ENCODE data around the gene DST.

The DST gene

GRCh38 chr6:56474532-56474931 is 168.2 kb downstream of the DST start:
- no peak overlapping the region for H3K4me3 Mint-ChIP-seq
- peaks cover 7 to 9% of the 10 kb centered on the region in 2 donors for H3K9me3 Mint-ChIP-seq
- DNase-seq (no peak), ATAC-seq (replicated peaks) (no peak)
- H3K27me3 Mint-ChIP-seq = no peaks in the 10 kb centered on the region
- no peaks in the 10 kb centered on the region for H3K4me1 Mint-ChIP-seq (ENCODE audit: low read depth in 2 of 2)
- no peak overlapping the region for H3K27ac Mint-ChIP-seq
- H3K36me3 Mint-ChIP-seq (ENCODE audit: insufficient read depth) = peaks cover 3% of the 10 kb centered on the region

- Mint-ChIP-seq H3K27me3 (no peaks in the 10 kb centered on the region), H3K36me3 (ENCODE audit: insufficient read depth) (no peaks in the 10 kb centered on the region)
Observed at GRCh38 chr6:56463443-56463842, 179.2 kb downstream of the DST start.

GRCh38 chr6:56459030-56459805 is 183.5 kb downstream of the DST start:
- Mint-ChIP-seq H3K9me3 (peaks cover 0 to 2% of the 10 kb centered on the region in 2 donors), H3K27ac (no peak overlapping the region), H3K36me3 (ENCODE audit: insufficient read depth) (peaks cover 2% of the 10 kb centered on the region), H3K4me3 (no peak overlapping the region), H3K4me1 (ENCODE audit: low read depth in 2 of 2) (no peaks in the 10 kb centered on the region), H3K27me3 (no peaks in the 10 kb centered on the region)
- DNase-seq (no peak), ATAC-seq (replicated peaks) (no peak)

More at GRCh38 chr6:56463443-56463842, 179.2 kb downstream of the DST start:
- DNase-seq (no peak), ATAC-seq (replicated peaks) (no peak)
- Mint-ChIP-seq H3K4me1 (ENCODE audit: low read depth in 2 of 2) (no peaks in the 10 kb centered on the region), H3K27ac (no peak overlapping the region), H3K4me3 (no peak overlapping the region), H3K9me3 (peaks cover 0 to 1% of the 10 kb centered on the region in 2 donors)

GRCh38 chr6:56458324-56458884 is 184.3 kb downstream of the DST start:
- Mint-ChIP-seq H3K9me3 (peaks cover 0 to 5% of the 10 kb centered on the region in 2 donors), H3K36me3 (ENCODE audit: insufficient read depth) (peaks cover 2% of the 10 kb centered on the region), H3K4me3 (no peak overlapping the region), H3K27me3 (no peaks in the 10 kb centered on the region), H3K27ac (no peak overlapping the region), H3K4me1 (ENCODE audit: low read depth in 2 of 2) (no peaks in the 10 kb centered on the region)
- no peak for DNase-seq
- no peak for ATAC-seq (replicated peaks)

- Mint-ChIP-seq H3K27ac (no peak overlapping the region), H3K4me1 (ENCODE audit: low read depth in 2 of 2) (no peaks in the 10 kb centered on the region), H3K27me3 (no peaks in the 10 kb centered on the region), H3K4me3 (no peak overlapping the region), H3K9me3 (peaks cover 0 to 5% of the 10 kb centered on the region in 2 donors), H3K36me3 (ENCODE audit: insufficient read depth) (peaks cover 2% of the 10 kb centered on the region)
- DNase-seq (no peak), ATAC-seq (replicated peaks) (no peak)
Observed at GRCh38 chr6:56456785-56457184, 185.9 kb downstream of the DST start.

- DNase-seq (no peak), ATAC-seq (replicated peaks) (no peak)
- Mint-ChIP-seq H3K9me3 (peaks cover 0 to 8% of the 10 kb centered on the region in 2 donors), H3K4me1 (ENCODE audit: low read depth in 2 of 2) (no peaks in the 10 kb centered on the region), H3K4me3 (no peak overlapping the region), H3K36me3 (ENCODE audit: insufficient read depth) (peaks cover 2% of the 10 kb centered on the region), H3K27ac (no peak overlapping the region), H3K27me3 (no peaks in the 10 kb centered on the region)
Observed at GRCh38 chr6:56450882-56451739, 191.6 kb downstream of the DST start.

GRCh38 chr6:56450376-56450775 is 192.3 kb downstream of the DST start:
- peaks cover 2% of the 10 kb centered on the region for H3K36me3 Mint-ChIP-seq (ENCODE audit: insufficient read depth)
- DNase-seq = no peak
- H3K4me3 Mint-ChIP-seq = no peak overlapping the region
- H3K9me3 Mint-ChIP-seq = peaks cover 0 to 8% of the 10 kb centered on the region in 2 donors
- no peaks in the 10 kb centered on the region for H3K4me1 Mint-ChIP-seq (ENCODE audit: low read depth in 2 of 2)
- ATAC-seq (replicated peaks) = no peak
- no peak overlapping the region for H3K27ac Mint-ChIP-seq
- H3K27me3 Mint-ChIP-seq = no peaks in the 10 kb centered on the region

- DNase-seq = no peak
- H3K4me3 Mint-ChIP-seq = no peak overlapping the region
Observed at GRCh38 chr6:56448046-56448445, 194.6 kb downstream of the DST start.

GRCh38 chr6:56445818-56446217 is 196.9 kb downstream of the DST start:
- DNase-seq (no peak), ATAC-seq (replicated peaks) (no peak)
- H3K9me3 Mint-ChIP-seq = peaks cover 0 to 8% of the 10 kb centered on the region in 2 donors
- no peak overlapping the region for H3K4me3 Mint-ChIP-seq
- H3K4me1 Mint-ChIP-seq (ENCODE audit: low read depth in 2 of 2) = no peaks in the 10 kb centered on the region
- no peak overlapping the region for H3K27ac Mint-ChIP-seq
- H3K36me3 Mint-ChIP-seq (ENCODE audit: insufficient read depth) = no peaks in the 10 kb centered on the region
- H3K27me3 Mint-ChIP-seq = no peaks in the 10 kb centered on the region

More at GRCh38 chr6:56448046-56448445, 194.6 kb downstream of the DST start:
- H3K27ac Mint-ChIP-seq = no peak overlapping the region
- no peak for ATAC-seq (replicated peaks)
- no peaks in the 10 kb centered on the region for H3K27me3 Mint-ChIP-seq
- H3K4me1 Mint-ChIP-seq (ENCODE audit: low read depth in 2 of 2) = no peaks in the 10 kb centered on the region
- H3K36me3 Mint-ChIP-seq (ENCODE audit: insufficient read depth) = no peaks in the 10 kb centered on the region
- H3K9me3 Mint-ChIP-seq = peaks cover 0 to 8% of the 10 kb centered on the region in 2 donors

- Mint-ChIP-seq H3K36me3 (ENCODE audit: insufficient read depth) (no peaks in the 10 kb centered on the region), H3K27ac (no peak overlapping the region)
Observed at GRCh38 chr6:56444855-56445254, 197.8 kb downstream of the DST start.

GRCh38 chr6:56440551-56440981 is 202.1 kb downstream of the DST start:
- Mint-ChIP-seq H3K4me3 (no peak overlapping the region), H3K27ac (no peak overlapping the region), H3K36me3 (ENCODE audit: insufficient read depth) (no peaks in the 10 kb centered on the region), H3K4me1 (ENCODE audit: low read depth in 2 of 2) (no peaks in the 10 kb centered on the region), H3K27me3 (no peaks in the 10 kb centered on the region), H3K9me3 (peaks cover 0 to 11% of the 10 kb centered on the region in 2 donors)
- no peak for ATAC-seq (replicated peaks)
- no peak for DNase-seq

More at GRCh38 chr6:56444855-56445254, 197.8 kb downstream of the DST start:
- no peaks in the 10 kb centered on the region for H3K4me1 Mint-ChIP-seq (ENCODE audit: low read depth in 2 of 2)
- DNase-seq = no peak
- H3K9me3 Mint-ChIP-seq = peaks cover 0 to 8% of the 10 kb centered on the region in 2 donors
- H3K27me3 Mint-ChIP-seq = no peaks in the 10 kb centered on the region
- no peak for ATAC-seq (replicated peaks)
- H3K4me3 Mint-ChIP-seq = no peak overlapping the region

GRCh38 chr6:56437171-56437900 is 205.4 kb downstream of the DST start:
- DNase-seq = no peak
- ATAC-seq (replicated peaks) = no peak
- Mint-ChIP-seq H3K27ac (no peak overlapping the region), H3K9me3 (peaks cover 0 to 9% of the 10 kb centered on the region in 2 donors), H3K36me3 (ENCODE audit: insufficient read depth) (no peaks in the 10 kb centered on the region), H3K4me1 (ENCODE audit: low read depth in 2 of 2) (no peaks in the 10 kb centered on the region), H3K27me3 (no peaks in the 10 kb centered on the region), H3K4me3 (no peak overlapping the region)

GRCh38 chr6:56435754-56436153 is 206.9 kb downstream of the DST start:
- Mint-ChIP-seq H3K9me3 (peaks cover 0 to 6% of the 10 kb centered on the region in 2 donors), H3K27ac (no peak overlapping the region), H3K36me3 (ENCODE audit: insufficient read depth) (no peaks in the 10 kb centered on the region), H3K4me3 (no peak overlapping the region), H3K4me1 (ENCODE audit: low read depth in 2 of 2) (no peaks in the 10 kb centered on the region), H3K27me3 (no peaks in the 10 kb centered on the region)
- ATAC-seq (replicated peaks) (no peak), DNase-seq (no peak)

Data from effector memory CD8-positive, alpha-beta T cell (primary cell).